CD4-positive, alpha-beta T cell treated with Interleukin-1 beta for 1 hour (primary cell): ENCODE results near the gene ZNF385C.

Experiments used
- DNase-seq, 2 donors: peaks; one replicate each; pipeline ENCODE4 v3.0.0-alpha.2; 2020 to 2022

The ZNF385C gene

GRCh38 chr17:41977991-41978390, 120.3 kb downstream of the ZNF385C start:
- no peak for DNase-seq

GRCh38 chr17:41976142-41976768, 122.0 kb downstream of the ZNF385C start:
- DNase-seq, result no peak
